Left lung (tissue), 10 donors: ENCODE measurements around the gene CYP2C18. TPM values are rescaled to one million over a fixed set of nuclear protein-coding genes. Genes with fewer than 3 reads are reported as not detected.
"Not testable (repeated sequence)": the region's sequence is repeated elsewhere in the genome, so short reads cannot be mapped to it uniquely, and the experiment has no call there.

Experiments used
- ATAC-seq: fragments of 200-7000 bp; cut with Tn5 transposase; one replicate; pipeline ENCODE4 v1.9.1; 2020; ENCODE audit warnings: moderate library complexity
- DNase-seq, 4 donors: peaks; one replicate each; pipeline ENCODE4 v3.0.0-alpha.2; 2013 to 2020
- H3K27ac ChIP-seq, 2 donors: fragments of 200-600 bp; sonication (generic) in 1 of 2; one replicate each; pipeline versions ENCODE4 v1.5.0 to v1.8.0; 2020 to 2021
- H3K27me3 ChIP-seq, 2 donors: fragments of 200-600 bp; sonication (generic) in 1 of 2; one replicate each; pipeline versions ENCODE4 v1.5.0 to v1.8.0; 2020 to 2021
- H3K36me3 ChIP-seq, 2 donors: fragments of 200-600 bp; sonication (generic) in 1 of 2; one replicate each; pipeline versions ENCODE4 v1.5.0 to v1.8.0; 2020 to 2021
- H3K4me1 ChIP-seq, 2 donors: fragments of 200-600 bp; one replicate each; pipeline ENCODE4 v1.8.0; 2021
- H3K4me3 ChIP-seq, 2 donors: fragments of 200-600 bp; sonication (generic) in 1 of 2; one replicate each; pipeline versions ENCODE4 v1.5.0 to v1.8.0; 2020 to 2021; ENCODE audit warnings: mild to moderate bottlenecking in 1 of 2
- H3K9me3 ChIP-seq, 2 donors: fragments of 200-600 bp; sonication (generic) in 1 of 2; one replicate each; pipeline versions ENCODE4 v1.5.0 to v1.8.0; 2020 to 2021
- intact Hi-C, 2 donors: fragments of 100-400 bp; cut with DNase I; formaldehyde crosslinking; loops; one replicate each; pipeline versions ENCODE4 v1.11.2 to v1.14.2; 2022
- polyA plus RNA-seq, 6 donors: library from polyadenylated mRNA; unstranded; fragments of 120-200 nt; gene quantifications; one replicate each; pipeline ENCODE4 v1.2.1, GENCODE V29; 2013; ENCODE audit not compliant: insufficient read length in 6 of 6
- total RNA-seq, 2 donors: library from RNA; stranded (reverse); fragmentation: NEBNext Ultra II Directional; extraction: Animal tissue kit (Norgen Biotek cat#: 25700); gene quantifications; one replicate each; pipeline ENCODE4 v1.2.1, GENCODE V29; 2021
- TF ChIP-seq, protein P1 (sequence below), 2 donors: fragments of 200-600 bp; sonication (generic) in 1 of 2; IDR thresholded peaks; one replicate each; pipeline versions ENCODE4 v1.5.0 to v1.8.0; 2021; ENCODE audit warnings: antibody characterized with exemption in 2 of 2
- donor health status: DM: no; HTN: yes; CAD: no.
- donor health status: DM: no; HTN: no; CAD: no.

The CYP2C18 gene
- total and polyA plus RNA-seq, 8 donors: 0.30 to 2.1 (median 0.58) TPM

DNA sequence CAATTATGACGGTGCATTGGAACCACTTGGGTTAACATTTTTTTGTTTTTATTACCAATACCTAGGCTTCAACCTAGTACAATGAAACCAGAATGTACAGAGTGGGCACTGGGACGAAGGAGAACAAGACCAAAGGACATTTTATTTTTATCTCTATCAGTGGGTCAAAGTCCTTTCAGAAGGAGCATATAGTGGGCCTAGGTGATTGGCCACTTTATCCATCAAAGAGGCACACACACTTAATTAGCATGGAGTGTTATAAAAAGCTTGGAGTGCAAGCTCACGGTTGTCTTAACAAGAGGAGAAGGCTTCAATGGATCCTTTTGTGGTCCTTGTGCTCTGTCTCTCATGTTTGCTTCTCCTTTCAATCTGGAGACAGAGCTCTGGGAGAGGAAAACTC is 78.9 kb downstream of the CYP2C18 start, which contains the start of gene CYP2C19:
TSS of gene CYP2C19 (plus strand) at position 289 of the 400 bp plus-strand sequence. CDS start at position 314, 25 bp downstream.
- intact Hi-C loops: no loop called here
- DNase-seq (no peak), ATAC-seq (no peak)
- Histone ChIP-seq H3K4me3 (no peak within 1 kb of the TSS), H3K27ac (no peak within 1 kb of the TSS), H3K36me3 (no peaks in the 10 kb centered on the region), H3K27me3 (no peaks in the 10 kb centered on the region), H3K4me1 (no peaks in the 10 kb centered on the region), H3K9me3 (peaks cover 0 to 2% of the 10 kb centered on the region in 2 donors)
- TF ChIP-seq, protein P1, sequence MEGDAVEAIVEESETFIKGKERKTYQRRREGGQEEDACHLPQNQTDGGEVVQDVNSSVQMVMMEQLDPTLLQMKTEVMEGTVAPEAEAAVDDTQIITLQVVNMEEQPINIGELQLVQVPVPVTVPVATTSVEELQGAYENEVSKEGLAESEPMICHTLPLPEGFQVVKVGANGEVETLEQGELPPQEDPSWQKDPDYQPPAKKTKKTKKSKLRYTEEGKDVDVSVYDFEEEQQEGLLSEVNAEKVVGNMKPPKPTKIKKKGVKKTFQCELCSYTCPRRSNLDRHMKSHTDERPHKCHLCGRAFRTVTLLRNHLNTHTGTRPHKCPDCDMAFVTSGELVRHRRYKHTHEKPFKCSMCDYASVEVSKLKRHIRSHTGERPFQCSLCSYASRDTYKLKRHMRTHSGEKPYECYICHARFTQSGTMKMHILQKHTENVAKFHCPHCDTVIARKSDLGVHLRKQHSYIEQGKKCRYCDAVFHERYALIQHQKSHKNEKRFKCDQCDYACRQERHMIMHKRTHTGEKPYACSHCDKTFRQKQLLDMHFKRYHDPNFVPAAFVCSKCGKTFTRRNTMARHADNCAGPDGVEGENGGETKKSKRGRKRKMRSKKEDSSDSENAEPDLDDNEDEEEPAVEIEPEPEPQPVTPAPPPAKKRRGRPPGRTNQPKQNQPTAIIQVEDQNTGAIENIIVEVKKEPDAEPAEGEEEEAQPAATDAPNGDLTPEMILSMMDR (IDR thresholded peaks at IDR 0.05): no peak

DNA sequence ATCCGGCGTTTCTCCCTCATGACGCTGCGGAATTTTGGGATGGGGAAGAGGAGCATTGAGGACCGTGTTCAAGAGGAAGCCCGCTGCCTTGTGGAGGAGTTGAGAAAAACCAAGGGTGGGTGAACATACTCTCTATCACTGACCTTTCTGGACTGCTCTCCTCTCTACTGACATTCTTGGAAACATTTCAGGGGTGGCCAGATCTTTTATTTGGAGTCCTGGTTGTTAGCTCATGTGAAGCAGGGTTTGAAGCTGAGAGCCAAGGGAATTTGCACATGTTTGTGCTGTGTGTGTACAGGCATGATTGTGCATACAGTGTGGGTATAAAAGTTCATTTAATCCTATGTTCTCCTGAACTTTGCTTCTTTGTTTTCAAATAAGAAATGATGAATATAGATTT is 91.9 kb downstream of the CYP2C18 start:
- intact Hi-C loops, H3K4me3 ChIP-seq, H3K4me1 ChIP-seq, DNase-seq, H3K27ac ChIP-seq, ATAC-seq, H3K27me3 ChIP-seq, H3K36me3 ChIP-seq: not testable (repeated sequence)
- peaks cover 0 to 10% of the 10 kb centered on the region in 2 donors for H3K9me3 ChIP-seq

DNA sequence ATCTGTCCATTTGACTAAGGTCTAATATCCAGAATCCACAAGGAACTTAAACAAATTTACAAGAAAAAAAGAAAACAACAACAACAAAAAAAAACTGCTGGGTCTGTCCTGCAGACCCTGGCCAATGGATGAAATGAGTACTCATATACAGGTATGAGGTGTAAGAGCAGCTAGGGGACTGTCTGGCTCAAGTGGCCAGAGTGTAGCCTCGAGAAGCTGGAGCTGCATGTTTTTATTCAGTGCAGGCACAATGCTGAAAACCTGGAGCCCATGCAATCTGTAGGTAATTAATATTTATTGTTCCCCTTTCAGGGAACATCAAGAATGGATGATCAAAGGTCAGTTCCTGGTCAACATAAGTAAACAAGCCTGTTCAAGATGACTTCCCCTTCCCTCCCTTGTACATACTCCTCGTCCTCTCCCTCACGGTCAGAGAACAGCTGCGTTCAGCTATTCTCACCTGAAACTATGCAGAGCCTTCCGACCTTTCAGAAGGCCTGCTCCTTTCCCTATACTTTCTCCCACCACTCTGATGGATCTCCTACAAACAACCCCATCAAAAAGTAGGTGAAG is 94.4 kb downstream of the CYP2C18 start:
- Histone ChIP-seq H3K36me3 (no peaks in the 10 kb centered on the region), H3K27ac (no peak overlapping the region), H3K4me3 (no peak overlapping the region), H3K4me1 (no peaks in the 10 kb centered on the region), H3K9me3 (peaks cover 0 to 3% of the 10 kb centered on the region in 2 donors), H3K27me3 (no peaks in the 10 kb centered on the region)
- intact Hi-C loops: no loop called here
- TF ChIP-seq, protein P1 (IDR thresholded peaks at IDR 0.05): no peak
- no peak for ATAC-seq
- DNase-seq: no peak

GRCh38 chr10:94780844-94781243 is 97.3 kb downstream of the CYP2C18 start:
- H3K27me3 ChIP-seq: no peaks in the 10 kb centered on the region
- H3K4me1 ChIP-seq: no peaks in the 10 kb centered on the region
- intact Hi-C loops: no loop called here
- DNase-seq (no peak), ATAC-seq (no peak)
- no peak overlapping the region for H3K4me3 ChIP-seq
- H3K27ac ChIP-seq: no peak overlapping the region
- no peaks in the 10 kb centered on the region for H3K36me3 ChIP-seq
- H3K9me3 ChIP-seq: no peaks in the 10 kb centered on the region
- TF ChIP-seq, protein P1 (IDR thresholded peaks at IDR 0.05): no peak

GRCh38 chr10:94784256-94784655 is 100.7 kb downstream of the CYP2C18 start:
- DNase-seq (no peak), ATAC-seq (no peak)
- intact Hi-C loops: no loop called here
- peaks cover 0 to 6% of the 10 kb centered on the region in 2 donors for H3K9me3 ChIP-seq
- H3K27ac ChIP-seq: no peak overlapping the region
- no peaks in the 10 kb centered on the region for H3K27me3 ChIP-seq
- no peaks in the 10 kb centered on the region for H3K36me3 ChIP-seq
- H3K4me1 ChIP-seq: no peaks in the 10 kb centered on the region
- TF ChIP-seq, protein P1 (IDR thresholded peaks at IDR 0.05): no peak
- no peak overlapping the region for H3K4me3 ChIP-seq

DNA sequence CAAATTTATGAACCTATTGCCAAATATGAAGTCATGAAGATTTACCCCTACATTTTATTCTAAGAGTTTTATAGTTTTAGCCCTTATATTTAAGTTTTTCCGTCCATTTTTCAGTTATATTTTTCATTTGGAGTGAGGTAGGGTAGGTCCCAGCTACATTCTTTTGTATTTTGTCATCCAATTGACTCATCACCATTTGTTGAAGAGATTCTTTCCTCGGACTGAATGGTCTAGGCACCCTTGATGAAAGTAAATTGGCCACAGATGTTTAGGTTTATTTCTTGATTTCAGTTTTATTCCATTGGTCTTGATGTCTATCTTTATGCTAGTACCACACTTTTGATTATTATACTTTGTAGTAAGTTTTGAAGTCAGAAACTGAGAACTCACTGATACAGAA is 101.7 kb downstream of the CYP2C18 start:
- Histone ChIP-seq H3K36me3 (no peaks in the 10 kb centered on the region), H3K9me3 (peaks cover 0 to 8% of the 10 kb centered on the region in 2 donors), H3K27me3 (no peaks in the 10 kb centered on the region), H3K27ac (no peak overlapping the region), H3K4me1 (no peaks in the 10 kb centered on the region), H3K4me3 (no peak overlapping the region)
- DNase-seq: no peak
- intact Hi-C loops: no loop called here
- TF ChIP-seq, protein P1 (IDR thresholded peaks at IDR 0.05): no peak
- ATAC-seq: no peak
